ENCODE results near the gene PRR18. TPM values are rescaled to one million over a fixed set of nuclear protein-coding genes. Genes with fewer than 3 reads are reported as not detected.

PRR18 gene
- total RNA-seq, 1 experiment from 2014 or later = not detected

GRCh38 chr6:166309977-166310376 lies 1.8 kb upstream of the PRR18 start:
- TF ChIP-seq POLR2A (IDR thresholded peaks at IDR 0.05; ENCODE audit: borderline replicate concordance, extremely low read depth, insufficient read depth, insufficient read length) (no peak), EZH2phosphoT487 (IDR thresholded peaks at IDR 0.05; ENCODE audit: borderline replicate concordance) (no peak), ZNF274 (IDR thresholded peaks at IDR 0.05; ENCODE audit: low read depth, low read length) (no peak), JUND (IDR thresholded peaks at IDR 0.05) (no peak), ATF3 (IDR thresholded peaks at IDR 0.05) (no peak), EGR1 (IDR thresholded peaks at IDR 0.05; ENCODE audit: low read depth) (no peak), CTCF (IDR thresholded peaks at IDR 0.05 in 2 of 3, conservative IDR thresholded peaks at IDR 0.05 in 1 of 3; ENCODE audit: borderline replicate concordance in 1 of 3, insufficient read depth in 1 of 3, low read depth in 2 of 3, low read length in 2 of 3) (no peak), FOSL1 (IDR thresholded peaks at IDR 0.05; ENCODE audit: low read depth) (no peak), RAD21 (IDR thresholded peaks at IDR 0.05; ENCODE audit: low read depth) (no peak), SRF (IDR thresholded peaks at IDR 0.05; ENCODE audit: low read depth) (no peak), ZFX (IDR thresholded peaks at IDR 0.05) (no peak), CBX3 (IDR thresholded peaks at IDR 0.05; ENCODE audit: low read depth) (no peak), SP1 (IDR thresholded peaks at IDR 0.05; ENCODE audit: low read depth) (no peak), EZH2 (IDR thresholded peaks at IDR 0.05) (no peak)
- H2AFZ ChIP-seq (ENCODE audit: low read depth, low read length, poor library complexity, severe bottlenecking) = no peak overlapping the region
- ATAC-seq = no peak
- no peaks in the 10 kb centered on the region for H3K9me2 ChIP-seq (ENCODE audit: insufficient read depth)
- H3K9me3 ChIP-seq (ENCODE audit: control insufficient read depth in 1 of 2, insufficient read depth in 1 of 2, low read depth in 1 of 2, low read length in 2 of 2) = no peaks in the 10 kb centered on the region
- no TSS peak for BruUV-seq (replicated peaks)
- no peak overlapping the region for H3K9ac ChIP-seq (ENCODE audit: low read length)
- H3K4me1 ChIP-seq (ENCODE audit: control insufficient read depth in 1 of 2, insufficient read depth in 2 of 2, low read length in 2 of 2) = peaks cover 0 to 3% of the 10 kb centered on the region in 2 experiments; a peak in 1 of 4 replicates
- H3K79me2 ChIP-seq (ENCODE audit: insufficient read depth, low read length) = no peaks in the 10 kb centered on the region
- intact Hi-C loops (cut with micrococcal nuclease) = no loop called here
- no peak overlapping the region for H3K4me3 ChIP-seq (replicated peaks in 1 of 2; ENCODE audit: low read depth in 1 of 2, low read length in 2 of 2)
- ChIA-PET POLR2A (no interaction called here), CTCF (interaction anchor here (1.7 kb wide), 1 partner anchor 91 kb away, joined by 5 read pairs; no protein-coding TSS in a partner anchor), RAD21 (ENCODE audit: low non-redundant PET in 1 of 2, low total read pairs in 2 of 2, uncharacterized antibody in 2 of 2, unreplicated experiment in 2 of 2) (no interaction called here)
- H4K20me1 ChIP-seq (ENCODE audit: insufficient read depth) = no peaks in the 10 kb centered on the region
- no peak overlapping the region for H3K4me2 ChIP-seq (ENCODE audit: low read length)
- H3K27me3 ChIP-seq (ENCODE audit: insufficient read depth, low read length) = no peaks in the 10 kb centered on the region
- no peaks in the 10 kb centered on the region for H3K36me3 ChIP-seq (ENCODE audit: control insufficient read depth in 1 of 2, insufficient read depth in 2 of 2, low read length in 2 of 2)
- no peak for DNase-seq (ENCODE audit: low read depth, low spot score)
- H3K27ac ChIP-seq (ENCODE audit: low read depth, low read length) = no peak overlapping the region
